ENCODE data around the gene PNKD. TPM values are rescaled to one million over a fixed set of nuclear protein-coding genes. Genes with fewer than 3 reads are reported as not detected.
A peak's percentile ranks its signal among the peaks of the same experiment; 100 is the strongest.

The PNKD gene
- total RNA-seq, 1 experiment from 2014 or later: 97.7 TPM

GRCh38 chr2:218255446-218255845 is 14.9 kb upstream of the PNKD start:
- no TSS peak for BruUV-seq (replicated peaks)
- intact Hi-C loops (cut with micrococcal nuclease): no loop called here
- Histone ChIP-seq H3K79me2 (ENCODE audit: low read length) (no peaks in the 10 kb centered on the region), H3K9me2 (replicated peaks; ENCODE audit: low read length) (no peaks in the 10 kb centered on the region), H2AFZ (ENCODE audit: low read length) (no peak overlapping the region), H3K27me3 (ENCODE audit: low read length) (no peaks in the 10 kb centered on the region), H3F3A (ENCODE audit: low read length, unreplicated experiment) (no peaks in the 10 kb centered on the region), H3K27ac (ENCODE audit: low read length) (no peak overlapping the region), H4K20me1 (ENCODE audit: low read length) (no peaks in the 10 kb centered on the region), H3K36me3 (ENCODE audit: low read depth, low read length) (peaks cover 41% of the 10 kb centered on the region), H3K9me3 (ENCODE audit: low read length) (no peaks in the 10 kb centered on the region), H3K4me2 (ENCODE audit: low read length) (no peak overlapping the region), H3K4me3 (ENCODE audit: low read length) (no peak overlapping the region), H3K4me1 (ENCODE audit: insufficient read depth, low read length) (no peaks in the 10 kb centered on the region), H3K9ac (ENCODE audit: low read length) (no peak overlapping the region)
- no peak for DNase-seq
- CTCF ChIA-PET: no interaction called here
- POLR2A ChIA-PET (ENCODE audit: unreplicated experiment): no interaction called here
- no peak for ATAC-seq
- TF ChIP-seq, protein P1, sequence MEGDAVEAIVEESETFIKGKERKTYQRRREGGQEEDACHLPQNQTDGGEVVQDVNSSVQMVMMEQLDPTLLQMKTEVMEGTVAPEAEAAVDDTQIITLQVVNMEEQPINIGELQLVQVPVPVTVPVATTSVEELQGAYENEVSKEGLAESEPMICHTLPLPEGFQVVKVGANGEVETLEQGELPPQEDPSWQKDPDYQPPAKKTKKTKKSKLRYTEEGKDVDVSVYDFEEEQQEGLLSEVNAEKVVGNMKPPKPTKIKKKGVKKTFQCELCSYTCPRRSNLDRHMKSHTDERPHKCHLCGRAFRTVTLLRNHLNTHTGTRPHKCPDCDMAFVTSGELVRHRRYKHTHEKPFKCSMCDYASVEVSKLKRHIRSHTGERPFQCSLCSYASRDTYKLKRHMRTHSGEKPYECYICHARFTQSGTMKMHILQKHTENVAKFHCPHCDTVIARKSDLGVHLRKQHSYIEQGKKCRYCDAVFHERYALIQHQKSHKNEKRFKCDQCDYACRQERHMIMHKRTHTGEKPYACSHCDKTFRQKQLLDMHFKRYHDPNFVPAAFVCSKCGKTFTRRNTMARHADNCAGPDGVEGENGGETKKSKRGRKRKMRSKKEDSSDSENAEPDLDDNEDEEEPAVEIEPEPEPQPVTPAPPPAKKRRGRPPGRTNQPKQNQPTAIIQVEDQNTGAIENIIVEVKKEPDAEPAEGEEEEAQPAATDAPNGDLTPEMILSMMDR (conservative IDR thresholded peaks at IDR 0.05; ENCODE audit: low read depth, low read length): no peak
- TF ChIP-seq EZH2phosphoT487 (IDR thresholded peaks at IDR 0.05; ENCODE audit: borderline replicate concordance, low read length) (no peak), EZH2 (IDR thresholded peaks at IDR 0.05; ENCODE audit: low read length, unreplicated experiment) (no peak)

DNA sequence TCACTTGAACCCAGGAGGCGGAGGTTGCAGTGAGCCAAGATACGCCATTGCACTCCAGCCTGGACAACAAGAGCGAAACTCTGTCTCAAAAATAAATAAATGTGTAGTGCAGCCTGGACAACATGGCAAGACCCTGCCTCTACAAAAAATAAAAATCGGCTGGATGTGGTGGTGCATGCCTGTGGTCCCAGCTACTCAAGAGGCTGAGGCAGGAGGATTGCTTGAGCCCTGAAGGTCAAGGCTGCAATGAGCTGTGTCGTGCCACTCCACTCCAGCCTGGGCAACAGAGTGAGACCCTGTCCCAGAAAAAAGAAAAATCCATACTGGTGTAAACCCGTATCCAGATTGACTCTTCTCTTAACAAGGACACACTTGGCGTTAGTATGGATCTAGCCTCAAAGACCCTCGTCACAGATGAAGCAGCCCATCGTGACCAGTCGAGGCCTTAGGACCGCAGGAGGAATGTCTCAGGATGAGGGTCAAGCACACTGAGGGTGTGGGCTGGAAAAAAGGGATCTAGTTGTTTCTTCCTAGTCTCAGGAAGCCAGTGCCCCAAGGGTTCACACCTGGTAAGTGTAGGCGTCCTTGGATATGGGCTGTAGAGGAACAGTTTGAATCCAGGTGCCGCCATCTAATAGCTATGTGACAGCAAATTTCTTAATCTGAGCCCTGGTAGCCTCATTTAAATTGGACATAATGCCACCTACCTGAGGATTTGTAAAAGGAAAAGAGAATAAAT is 13.5 kb upstream of the PNKD start:
- Histone ChIP-seq H2AFZ (ENCODE audit: low read length) (no peak overlapping the region), H3K4me1 (ENCODE audit: insufficient read depth, low read length) (no peaks in the 10 kb centered on the region), H3F3A (ENCODE audit: low read length, unreplicated experiment) (no peaks in the 10 kb centered on the region), H3K27ac (ENCODE audit: low read length) (no peak overlapping the region), H3K27me3 (ENCODE audit: low read length) (no peaks in the 10 kb centered on the region), H4K20me1 (ENCODE audit: low read length) (no peaks in the 10 kb centered on the region), H3K9me3 (ENCODE audit: low read length) (no peaks in the 10 kb centered on the region), H3K79me2 (ENCODE audit: low read length) (no peaks in the 10 kb centered on the region), H3K36me3 (ENCODE audit: low read depth, low read length) (peaks cover 36% of the 10 kb centered on the region), H3K9ac (ENCODE audit: low read length) (no peak overlapping the region), H3K4me2 (ENCODE audit: low read length) (no peak overlapping the region), H3K9me2 (replicated peaks; ENCODE audit: low read length) (no peaks in the 10 kb centered on the region), H3K4me3 (ENCODE audit: low read length) (no peak overlapping the region)
- ATAC-seq (no peak), DNase-seq (no peak)
- ChIA-PET POLR2A (ENCODE audit: unreplicated experiment) (no interaction called here), CTCF (interaction anchor here (0.6 kb wide), 1 partner anchor 68 kb away, joined by 5 read pairs; no protein-coding TSS in a partner anchor)
- intact Hi-C loops (cut with micrococcal nuclease): loop anchor here (1.0 kb wide), 1 partner anchor 70 kb away; no protein-coding TSS in a partner anchor
- no TSS peak for BruUV-seq (replicated peaks)
- no peak for TF ChIP-seq EZH2 (IDR thresholded peaks at IDR 0.05; ENCODE audit: low read length, unreplicated experiment)
- TF ChIP-seq, protein P1 (conservative IDR thresholded peaks at IDR 0.05; ENCODE audit: low read depth, low read length): no peak
- no peak for TF ChIP-seq EZH2phosphoT487 (IDR thresholded peaks at IDR 0.05; ENCODE audit: borderline replicate concordance, low read length)

GRCh38 chr2:218257390-218257981 is 12.8 kb upstream of the PNKD start:
- intact Hi-C loops (cut with micrococcal nuclease): loop anchor here (1.0 kb wide), 1 partner anchor 71 kb away; no protein-coding TSS in a partner anchor
- BruUV-seq (replicated peaks): TSS peak; percentile 17
- H3K79me2 ChIP-seq (ENCODE audit: low read length): no peaks in the 10 kb centered on the region

More at GRCh38 chr2:218257390-218257981, 12.8 kb upstream of the PNKD start:
- Histone ChIP-seq H2AFZ (ENCODE audit: low read length) (no peak overlapping the region), H3K4me3 (ENCODE audit: low read length) (no peak overlapping the region), H3K9me2 (replicated peaks; ENCODE audit: low read length) (no peaks in the 10 kb centered on the region), H3K27ac (ENCODE audit: low read length) (no peak overlapping the region), H3K4me1 (ENCODE audit: insufficient read depth, low read length) (no peaks in the 10 kb centered on the region), H3F3A (ENCODE audit: low read length, unreplicated experiment) (no peaks in the 10 kb centered on the region), H3K4me2 (ENCODE audit: low read length) (no peak overlapping the region), H3K9me3 (ENCODE audit: low read length) (no peaks in the 10 kb centered on the region), H4K20me1 (ENCODE audit: low read length) (no peaks in the 10 kb centered on the region), H3K27me3 (ENCODE audit: low read length) (no peaks in the 10 kb centered on the region), H3K36me3 (ENCODE audit: low read depth, low read length) (peaks cover 31% of the 10 kb centered on the region), H3K9ac (ENCODE audit: low read length) (no peak overlapping the region)
- ATAC-seq: no peak
- peak; percentile 45 for DNase-seq
- ChIA-PET CTCF (interaction anchor here (0.6 kb wide), 1 partner anchor 68 kb away, joined by 5 read pairs; no protein-coding TSS in a partner anchor), POLR2A (ENCODE audit: unreplicated experiment) (no interaction called here)
- TF ChIP-seq, protein P1 (conservative IDR thresholded peaks at IDR 0.05; ENCODE audit: low read depth, low read length): peak; percentile 69
- TF ChIP-seq EZH2 (IDR thresholded peaks at IDR 0.05; ENCODE audit: low read length, unreplicated experiment) (no peak), EZH2phosphoT487 (IDR thresholded peaks at IDR 0.05; ENCODE audit: borderline replicate concordance, low read length) (no peak)
